GM21786 (cell line): Measurements from ENCODE around the gene DDX47.

Experiments used
- ATAC-seq: cut with Tn5 transposase; IDR thresholded peaks from one replicate; pipeline ENCODE4 v1.9.1; 2021; ENCODE audit not compliant: unreplicated experiment

DDX47 gene

DNA sequence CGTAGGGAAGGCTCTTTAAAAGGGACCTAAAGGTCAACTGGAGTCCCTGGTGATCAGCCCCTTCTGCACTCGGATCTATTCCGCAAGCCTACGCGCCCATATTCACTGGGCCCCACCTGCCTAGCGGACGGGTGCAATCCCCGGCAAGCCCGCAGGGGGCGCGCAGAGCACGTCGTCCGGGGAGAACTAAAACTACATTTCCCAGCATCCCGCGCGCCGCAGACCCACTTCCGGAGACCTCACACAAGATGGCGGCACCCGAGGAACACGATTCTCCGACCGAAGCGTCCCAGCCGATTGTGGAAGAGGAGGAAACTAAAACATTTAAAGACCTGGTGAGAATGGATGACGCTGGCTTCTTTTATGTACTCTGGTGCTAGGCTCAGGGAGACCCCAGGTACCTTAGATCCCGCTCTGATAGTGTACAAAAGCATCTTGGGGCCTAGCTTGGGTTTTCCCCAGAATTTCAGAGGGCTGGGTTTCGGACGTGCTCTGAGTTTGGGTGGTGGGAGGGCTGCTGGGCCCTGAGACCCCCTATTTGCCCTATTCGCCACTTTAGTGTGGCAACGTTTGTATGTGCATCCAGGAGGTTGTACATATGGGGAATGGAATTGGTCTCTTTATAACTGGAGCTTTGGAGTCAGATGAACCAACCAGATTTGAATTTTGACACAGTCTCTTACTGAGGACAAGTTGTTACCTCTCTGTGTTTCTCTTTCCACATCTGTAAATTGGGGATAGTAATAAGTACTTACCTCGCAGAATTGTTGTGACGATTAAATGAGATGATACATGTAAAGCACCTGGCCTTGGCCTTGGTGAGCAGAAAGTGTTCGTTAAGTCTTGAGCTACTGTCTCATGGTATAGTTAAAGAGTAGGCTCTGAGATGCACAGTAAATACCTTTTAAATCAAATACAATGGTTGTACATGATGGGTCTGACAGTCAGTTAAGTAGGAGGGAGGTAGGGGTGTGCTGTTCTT lies at the start of gene DDX47:
Gene DDX47, plus strand, starts transcription at position 227 of the 982 bp plus-strand sequence. Its CDS starts 22 bp downstream, at position 249.
- ATAC-seq = peak; percentile 68

DNA sequence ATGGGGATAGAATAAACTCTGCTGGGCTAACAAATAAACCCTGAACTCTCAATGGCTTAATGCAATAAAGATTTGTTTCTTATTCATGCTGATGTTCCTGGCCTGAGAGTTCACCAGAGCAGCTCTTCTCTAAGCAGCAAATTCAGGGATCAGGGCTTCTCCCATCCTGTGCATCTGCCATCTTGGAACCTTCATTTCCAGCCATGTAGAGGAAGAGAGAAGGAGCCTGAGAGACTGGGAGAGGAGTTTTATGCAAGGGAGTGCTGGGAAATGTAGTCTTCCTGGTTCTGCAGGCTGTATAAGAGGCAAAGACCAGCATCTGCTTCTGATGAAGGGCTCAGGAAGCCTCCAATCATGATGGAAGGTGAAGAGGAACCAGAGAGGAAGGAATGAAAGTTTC lies 48.3 kb upstream of the DDX47 start:
- no peak for ATAC-seq

DNA sequence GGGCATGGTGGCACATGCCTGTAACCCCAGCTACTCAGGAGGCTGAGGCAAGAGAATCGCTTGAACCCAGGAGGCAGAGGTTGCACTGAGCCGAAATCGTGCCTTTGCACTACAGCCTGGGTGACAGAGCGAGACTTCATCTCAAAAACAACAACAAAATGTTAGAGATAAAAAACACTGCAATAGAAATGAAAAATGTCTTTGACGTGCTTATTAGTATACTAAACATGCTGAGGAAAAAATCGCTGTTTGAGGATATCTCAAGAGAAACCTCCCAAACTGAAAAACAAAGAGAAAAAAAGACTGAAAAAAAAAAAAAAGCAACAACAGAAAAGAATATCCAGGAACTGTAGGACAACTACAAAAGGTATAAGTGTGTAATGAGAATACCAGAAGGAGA lies 42.9 kb upstream of the DDX47 start:
- no peak for ATAC-seq

DNA sequence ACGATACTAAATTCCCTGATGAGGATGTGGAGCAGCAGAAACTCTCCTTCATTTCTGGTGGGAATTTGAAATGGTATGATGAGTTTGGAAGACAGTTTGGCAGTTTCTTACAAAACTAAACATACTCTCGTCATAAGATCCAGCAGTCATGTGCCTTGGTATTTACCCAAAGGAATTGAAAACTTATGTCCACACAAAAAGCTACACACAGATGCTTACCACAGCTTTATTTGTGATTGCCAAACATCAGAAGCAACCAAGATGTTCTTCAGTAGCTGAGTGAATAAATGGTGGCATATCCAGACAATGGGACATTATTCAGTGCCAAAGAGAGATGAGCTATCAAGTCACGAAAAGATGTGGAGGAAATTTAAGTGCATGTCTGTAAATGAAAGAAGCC lies 38.4 kb upstream of the DDX47 start:
- no peak for ATAC-seq

DNA sequence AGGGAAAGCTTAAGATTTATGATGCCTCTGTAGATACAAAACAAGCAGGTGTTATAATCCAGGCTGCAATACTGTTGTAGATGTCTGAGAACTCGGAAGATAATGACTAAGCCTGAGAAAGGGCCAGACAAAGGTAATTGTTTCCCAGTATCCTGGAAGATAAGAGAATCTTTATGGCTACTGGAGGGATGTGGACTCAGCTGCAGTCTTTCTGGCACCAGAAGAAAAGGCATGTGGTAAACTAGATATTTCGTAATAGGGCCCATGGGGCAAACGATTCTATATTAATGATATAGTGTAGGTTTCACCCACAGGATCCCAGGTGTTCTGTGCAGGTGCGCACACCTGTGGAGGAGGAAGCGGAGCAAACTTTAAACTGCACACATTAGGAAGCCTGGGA lies 36.9 kb upstream of the DDX47 start:
- no peak for ATAC-seq

DNA sequence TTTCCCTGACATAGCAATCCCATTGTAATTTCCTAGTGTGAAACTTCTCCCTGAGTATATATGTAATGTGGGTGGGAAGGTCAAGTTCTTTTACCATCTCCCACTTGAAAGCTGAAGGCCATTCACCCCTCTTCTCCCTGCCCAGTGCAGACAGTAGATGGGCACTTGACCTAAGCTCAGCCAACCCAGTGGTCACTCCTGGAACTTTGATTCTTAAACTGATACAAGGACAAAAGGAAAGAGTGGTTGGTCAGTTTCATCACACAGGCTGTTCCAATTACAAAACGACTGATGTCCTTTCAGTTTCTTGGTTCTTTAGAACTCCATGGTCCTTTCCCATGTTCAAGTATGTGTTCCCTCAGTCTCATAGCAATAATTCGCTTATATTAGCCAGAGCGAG lies 36.1 kb upstream of the DDX47 start:
- no peak for ATAC-seq

DNA sequence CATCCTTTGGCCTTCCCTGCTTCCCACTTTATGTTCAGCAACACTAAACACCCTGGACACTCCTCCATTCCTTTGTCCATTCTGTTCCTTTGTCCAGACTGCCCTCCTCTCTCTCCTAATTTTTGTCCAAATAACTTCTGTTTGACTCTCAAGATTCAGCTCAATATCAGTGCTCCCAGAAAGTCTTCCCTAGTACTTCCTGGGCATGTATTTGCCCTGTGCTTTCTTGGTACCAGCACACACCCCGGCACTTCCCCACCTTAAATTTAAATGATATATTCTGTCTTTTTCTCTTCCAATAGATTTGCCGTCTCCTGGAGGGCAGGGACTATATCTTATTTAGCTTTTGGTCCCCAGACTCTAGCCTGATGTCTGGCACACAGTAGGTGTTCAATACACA lies 34.1 kb upstream of the DDX47 start:
- no peak for ATAC-seq

DNA sequence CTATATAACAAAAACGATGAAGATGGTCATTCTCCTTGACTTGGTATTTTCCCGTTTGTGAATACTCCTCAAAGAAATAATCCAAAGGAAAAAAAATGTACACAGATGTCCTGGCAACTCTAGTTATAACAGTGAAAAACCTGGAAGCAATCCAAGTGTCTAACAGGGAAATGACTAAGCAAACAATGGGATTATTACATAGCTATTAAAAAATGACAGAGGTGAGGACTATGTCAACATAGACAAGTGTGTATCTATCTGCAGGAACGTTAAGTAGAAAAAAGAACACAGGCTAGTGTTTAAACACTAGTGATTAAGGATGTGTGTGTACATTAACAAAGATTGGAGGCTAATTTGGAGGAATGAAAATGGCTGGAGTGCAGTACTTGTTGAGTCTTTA lies 33.6 kb upstream of the DDX47 start:
- no peak for ATAC-seq

DNA sequence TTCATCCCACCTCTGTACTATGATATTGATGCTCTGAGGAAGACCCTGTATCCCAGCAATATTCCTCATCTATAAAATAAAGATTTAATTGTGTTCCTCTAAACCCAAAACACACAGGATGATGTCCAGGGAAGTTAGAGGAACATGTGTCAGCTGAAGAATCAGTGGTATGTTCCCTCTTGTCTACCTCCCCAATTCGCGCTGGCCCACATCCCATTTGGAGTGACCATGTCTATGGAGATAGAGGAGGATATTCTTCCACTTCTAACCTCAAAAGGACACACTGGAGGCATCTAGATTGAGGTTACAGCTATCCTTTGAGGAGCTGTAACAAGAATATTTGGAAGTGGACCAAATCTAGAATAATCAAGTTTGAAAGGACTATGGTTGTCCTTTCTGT lies 29.0 kb upstream of the DDX47 start:
- no peak for ATAC-seq

DNA sequence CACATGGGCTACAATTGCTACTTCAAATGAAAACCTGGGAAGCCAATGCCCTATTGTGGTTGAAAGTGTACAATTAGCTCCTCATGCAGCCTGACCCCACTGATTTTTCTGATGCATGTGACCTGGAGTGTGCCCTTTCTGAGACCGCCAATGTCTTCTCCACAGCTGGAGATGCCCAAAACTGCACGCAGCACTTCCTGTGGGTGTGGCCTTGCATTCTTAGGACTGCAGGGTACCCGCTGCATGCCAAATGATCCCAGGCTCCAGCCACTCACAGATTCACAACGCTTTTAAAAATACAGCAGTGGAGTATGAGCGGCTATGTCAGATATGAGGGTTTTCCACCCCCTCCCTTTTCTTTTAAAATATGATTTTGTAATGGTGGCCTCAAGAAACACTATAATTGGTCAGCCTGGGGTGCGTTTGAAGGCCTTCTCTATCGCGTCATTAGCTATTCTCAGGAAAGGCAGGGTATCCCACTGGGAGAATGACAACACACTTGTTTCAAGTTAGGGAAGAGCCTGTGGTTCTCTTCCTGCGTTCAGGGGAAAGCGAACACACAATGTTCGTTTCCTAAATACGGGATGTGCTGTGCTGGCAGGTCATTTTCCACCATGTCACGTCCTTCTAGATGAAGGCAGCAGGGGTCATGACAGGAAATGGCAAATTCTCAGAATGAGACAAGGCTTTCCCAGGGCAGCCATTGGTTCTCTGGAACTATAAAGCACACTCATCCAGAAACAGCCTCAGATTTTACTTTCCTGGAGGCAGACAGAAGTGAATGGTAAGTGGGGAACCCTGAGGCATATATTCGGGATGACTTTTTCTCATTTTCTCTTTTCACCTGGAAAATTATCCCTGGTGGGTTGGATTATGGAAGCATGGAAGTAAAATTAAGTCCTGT lies 28.0 kb upstream of the DDX47 start, which contains the start of gene APOLD1:
Gene APOLD1, plus strand, starts transcription at position 749 of the 904 bp plus-strand sequence. Its CDS starts 33 bp downstream, at position 782.
- ATAC-seq = no peak

DNA sequence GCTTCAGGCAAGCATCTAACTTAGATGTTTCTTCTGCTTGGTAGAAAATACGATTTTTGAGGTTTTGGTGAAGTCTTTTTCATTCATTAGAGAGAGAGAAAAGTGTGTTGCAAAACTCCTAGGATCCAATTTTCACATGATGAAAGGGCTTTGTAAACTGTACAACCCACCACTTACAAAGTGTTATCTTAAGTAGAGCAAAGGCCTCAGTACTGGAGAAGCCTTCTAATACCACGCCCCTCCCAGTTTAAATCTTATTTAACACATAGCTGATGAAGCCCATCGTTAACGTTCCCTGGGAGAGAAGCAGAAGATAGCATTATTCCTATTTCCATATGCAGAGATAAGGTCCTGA lies 26.8 kb upstream of the DDX47 start:
- peak; percentile 4 for ATAC-seq

DNA sequence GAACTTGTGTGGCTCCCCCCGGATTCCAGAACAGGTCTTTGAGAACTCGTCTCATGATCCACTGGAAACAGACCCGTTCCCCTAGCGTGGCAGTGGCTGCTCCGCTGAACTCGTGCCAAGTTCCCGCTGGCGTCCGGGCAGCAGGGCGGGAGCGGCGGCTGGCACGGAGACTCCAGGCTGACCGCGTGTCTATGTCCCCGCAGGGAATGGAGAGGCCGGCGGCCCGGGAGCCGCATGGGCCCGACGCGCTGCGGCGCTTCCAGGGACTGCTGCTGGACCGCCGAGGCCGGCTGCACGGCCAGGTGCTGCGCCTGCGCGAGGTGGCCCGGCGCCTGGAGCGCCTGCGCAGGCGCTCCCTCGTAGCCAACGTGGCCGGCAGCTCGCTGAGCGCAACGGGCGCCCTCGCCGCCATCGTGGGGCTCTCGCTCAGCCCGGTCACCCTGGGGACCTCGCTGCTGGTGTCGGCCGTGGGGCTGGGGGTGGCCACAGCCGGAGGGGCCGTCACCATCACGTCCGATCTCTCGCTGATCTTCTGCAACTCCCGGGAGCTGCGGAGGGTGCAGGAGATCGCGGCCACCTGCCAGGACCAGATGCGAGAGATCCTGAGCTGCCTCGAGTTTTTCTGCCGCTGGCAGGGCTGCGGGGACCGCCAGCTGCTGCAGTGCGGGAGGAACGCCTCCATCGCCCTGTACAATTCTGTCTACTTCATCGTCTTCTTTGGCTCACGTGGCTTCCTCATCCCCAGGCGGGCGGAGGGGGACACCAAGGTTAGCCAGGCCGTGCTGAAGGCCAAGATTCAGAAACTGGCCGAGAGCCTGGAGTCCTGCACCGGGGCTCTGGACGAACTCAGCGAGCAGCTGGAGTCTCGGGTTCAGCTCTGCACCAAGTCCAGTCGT lies 26.2 kb upstream of the DDX47 start:
- ATAC-seq = peak; percentile 78

DNA sequence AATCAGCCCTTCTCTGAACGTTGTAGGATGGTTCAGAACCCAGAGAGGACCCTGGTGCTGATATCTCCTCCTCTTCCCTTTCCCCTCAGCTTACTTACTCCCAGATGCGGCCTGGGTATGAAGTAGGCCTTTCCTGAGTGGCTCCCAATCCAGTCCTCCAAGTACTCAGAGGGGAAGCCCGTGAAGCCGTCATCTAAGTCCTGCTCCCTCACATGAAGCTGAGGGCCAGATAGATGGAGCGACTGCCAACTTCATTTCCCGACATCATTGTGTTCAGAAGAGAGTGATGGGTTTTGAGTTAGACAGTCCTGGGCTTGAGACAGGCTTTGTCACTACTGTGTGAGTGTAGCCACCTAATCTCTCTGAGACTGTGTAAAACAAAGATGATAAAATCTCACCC lies 25.0 kb upstream of the DDX47 start:
- ATAC-seq = no peak

DNA sequence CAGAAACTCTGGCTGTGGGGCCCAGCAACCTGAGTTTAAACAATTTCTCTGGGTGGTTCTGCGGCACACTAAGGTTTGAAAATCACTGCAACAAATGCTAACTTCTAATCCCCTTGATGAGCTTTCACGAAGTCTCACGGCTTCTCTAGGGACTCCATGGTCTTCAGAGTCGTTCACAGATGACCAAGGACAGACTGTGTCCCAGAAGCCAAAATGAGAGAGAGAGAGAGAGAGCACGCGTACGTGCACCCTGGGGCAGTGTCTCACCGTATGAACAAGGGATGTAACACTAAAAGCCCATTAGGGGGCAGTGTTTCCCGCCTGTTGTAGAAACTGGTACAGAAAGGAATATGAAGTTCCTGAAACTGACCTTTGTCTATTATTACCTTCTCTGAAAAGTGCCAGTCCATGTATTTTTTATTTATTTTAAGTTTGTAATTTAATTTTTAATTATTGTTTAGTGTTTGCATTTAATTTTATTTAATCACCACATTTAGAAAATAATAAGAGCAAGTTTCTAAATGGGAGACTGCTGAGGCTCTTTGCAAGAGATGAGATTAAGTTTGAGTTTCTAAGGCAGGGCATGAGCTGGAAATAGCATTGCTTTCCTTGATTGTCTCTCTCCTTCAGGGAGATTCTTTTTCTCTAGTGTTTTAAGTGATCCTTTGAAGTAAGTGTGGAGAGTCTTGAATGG lies 24.3 kb upstream of the DDX47 start:
- ATAC-seq = peak; percentile 62

DNA sequence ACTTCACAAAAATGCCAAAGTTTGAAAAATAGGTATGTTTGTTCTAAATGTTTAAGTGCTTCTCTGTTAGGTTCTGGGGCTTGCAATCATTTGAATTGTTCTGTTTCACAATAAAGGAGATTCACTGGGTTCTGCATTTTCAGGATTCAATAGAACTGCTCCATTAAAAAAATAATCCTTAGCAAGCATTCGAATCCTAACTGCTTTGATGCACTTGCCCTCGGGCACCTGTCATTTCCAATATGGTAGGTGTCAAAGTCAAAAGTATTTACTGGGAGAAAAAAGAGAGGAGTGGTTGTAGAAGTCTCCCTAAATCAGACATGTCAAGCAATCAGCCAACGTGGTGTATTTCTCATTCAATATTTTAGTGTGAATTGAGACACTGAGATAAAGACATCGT lies 22.2 kb upstream of the DDX47 start:
- no peak for ATAC-seq

DNA sequence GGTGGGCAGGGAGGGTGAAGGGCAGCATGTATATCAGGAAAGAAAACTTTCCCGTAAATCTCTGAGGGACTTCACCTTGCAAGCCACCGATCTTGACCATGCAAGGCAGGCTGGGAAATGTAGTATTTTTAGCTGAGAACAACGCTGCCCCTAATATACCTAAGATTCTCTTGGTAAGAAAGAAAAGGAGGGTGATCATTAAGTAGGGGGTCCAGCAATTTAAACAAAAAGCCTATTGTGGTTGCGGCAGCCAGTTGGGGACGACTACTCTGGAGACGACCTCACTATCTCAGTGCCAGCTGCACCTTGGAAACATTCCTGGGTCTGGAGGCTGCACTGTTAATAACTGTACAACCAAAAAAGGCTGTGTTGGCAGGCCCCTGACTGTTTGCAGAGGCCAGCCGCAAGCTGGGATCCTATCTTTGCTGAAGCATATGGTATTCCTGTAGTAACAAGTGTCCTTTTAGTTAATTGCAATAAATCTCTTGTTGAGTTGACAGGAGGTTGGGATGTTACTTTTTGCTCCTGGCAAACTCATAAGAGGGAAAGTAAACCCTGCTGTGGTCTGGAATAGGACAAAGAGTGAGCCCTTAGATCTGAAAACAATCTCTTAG lies 21.3 kb upstream of the DDX47 start:
- no peak for ATAC-seq

DNA sequence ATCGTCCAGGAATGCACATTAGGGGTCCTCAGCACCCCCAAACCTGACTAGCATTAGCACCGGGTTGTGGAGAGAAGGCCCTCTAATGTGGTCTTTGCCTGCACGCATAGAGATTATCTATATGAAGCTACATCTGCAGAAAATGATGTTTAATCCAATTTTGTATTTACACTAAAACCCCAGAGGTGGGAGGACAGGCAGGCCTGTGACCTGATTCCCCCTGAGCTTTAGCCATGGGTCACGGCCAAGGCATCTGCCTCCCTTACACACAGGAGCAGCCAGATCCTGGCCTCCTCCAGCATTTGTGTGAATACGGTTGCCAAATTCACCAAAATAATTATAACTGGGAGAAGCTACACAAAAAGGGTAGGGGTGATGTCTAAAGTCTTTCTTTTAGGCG lies 20.7 kb upstream of the DDX47 start:
- no peak for ATAC-seq

DNA sequence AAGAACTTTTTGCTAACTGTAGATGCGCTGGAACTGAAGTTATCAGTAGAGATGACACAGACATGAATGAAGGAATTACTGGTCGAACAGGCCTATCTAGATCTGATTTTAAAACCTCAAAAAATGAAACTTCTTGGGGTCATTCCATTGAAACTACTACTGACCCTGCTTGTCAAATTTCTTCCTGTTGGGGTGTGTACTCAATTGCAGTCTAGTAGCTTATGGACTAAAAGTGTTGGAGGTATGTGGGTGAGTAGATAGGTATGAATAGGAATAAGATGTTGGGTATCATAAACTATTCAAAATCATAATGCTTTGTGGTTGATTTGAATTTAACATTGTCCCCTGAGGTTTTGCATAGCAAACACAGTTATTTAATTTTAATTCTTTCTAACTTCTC lies 18.5 kb upstream of the DDX47 start:
- no peak for ATAC-seq

DNA sequence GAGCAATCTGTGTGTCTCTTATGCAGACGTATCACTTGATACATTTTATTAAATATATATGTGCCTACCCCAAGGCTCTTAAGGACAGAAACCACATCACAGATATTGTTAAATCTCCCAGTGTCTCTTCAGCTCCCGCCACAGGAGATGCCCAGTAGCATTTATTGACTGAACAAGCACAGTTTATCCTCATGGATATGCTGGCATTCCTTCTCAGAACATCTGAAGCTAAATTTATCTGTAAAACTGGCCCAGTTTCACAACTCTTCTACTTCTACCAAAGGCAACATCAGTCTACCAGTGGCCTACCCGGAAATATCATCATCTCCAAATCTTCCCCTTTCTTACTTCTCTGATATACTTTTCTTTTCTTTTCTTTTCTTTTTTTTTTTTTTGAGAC lies 17.0 kb upstream of the DDX47 start:
- ATAC-seq = no peak
